Measurements from ENCODE around the gene GNG8. TPM values are rescaled to one million over a fixed set of nuclear protein-coding genes. Genes with fewer than 3 reads are reported as not detected.

Gene GNG8
- total RNA-seq, 1 donor from 2014 or later, result not detected

GRCh38 chr19:46617601-46618000 lies 18.4 kb downstream of the GNG8 start:
- ATAC-seq, result no peak

- ATAC-seq, result no peak
These were observed 19.2 kb downstream of the GNG8 start for GRCh38 chr19:46616631-46617322.

GRCh38 chr19:46615966-46616365 lies 20.0 kb downstream of the GNG8 start:
- ATAC-seq, result no peak

GRCh38 chr19:46614114-46614722 lies 21.8 kb downstream of the GNG8 start:
- peak; percentile 68 for ATAC-seq

GRCh38 chr19:46613525-46613924 lies 22.5 kb downstream of the GNG8 start:
- peak; percentile 22 for ATAC-seq

- ATAC-seq, result no peak
These were observed 24.2 kb downstream of the GNG8 start for GRCh38 chr19:46611776-46612175.

- no peak for ATAC-seq
These were observed 24.9 kb downstream of the GNG8 start for GRCh38 chr19:46610851-46611770.

- no peak for ATAC-seq
These were observed 25.6 kb downstream of the GNG8 start for GRCh38 chr19:46610413-46610775.

GRCh38 chr19:46609511-46610412 lies 26.2 kb downstream of the GNG8 start:
- no peak for ATAC-seq

GRCh38 chr19:46608581-46609345 lies 27.2 kb downstream of the GNG8 start:
- ATAC-seq, result no peak

- no peak for ATAC-seq
These were observed 27.8 kb downstream of the GNG8 start for GRCh38 chr19:46608178-46608577.

GRCh38 chr19:46607448-46607841 lies 28.6 kb downstream of the GNG8 start:
- ATAC-seq, result no peak

GRCh38 chr19:46606681-46607447 lies 29.1 kb downstream of the GNG8 start:
- no peak for ATAC-seq

GRCh38 chr19:46606019-46606418 lies 30.0 kb downstream of the GNG8 start:
- ATAC-seq, result no peak

GRCh38 chr19:46605356-46605821 lies 30.6 kb downstream of the GNG8 start:
- no peak for ATAC-seq

- no peak for ATAC-seq
These were observed 31.1 kb downstream of the GNG8 start for GRCh38 chr19:46604781-46605355.

- ATAC-seq, result no peak
These were observed 32.2 kb downstream of the GNG8 start for GRCh38 chr19:46603752-46604231.

- ATAC-seq, result no peak
These were observed 32.8 kb downstream of the GNG8 start for GRCh38 chr19:46603195-46603637.

GRCh38 chr19:46602392-46603194 lies 33.4 kb downstream of the GNG8 start:
- no peak for ATAC-seq

All from esophagus mucosa (tissue), 1 donor.